ENCODE results near the gene SLC39A13.

DNA sequence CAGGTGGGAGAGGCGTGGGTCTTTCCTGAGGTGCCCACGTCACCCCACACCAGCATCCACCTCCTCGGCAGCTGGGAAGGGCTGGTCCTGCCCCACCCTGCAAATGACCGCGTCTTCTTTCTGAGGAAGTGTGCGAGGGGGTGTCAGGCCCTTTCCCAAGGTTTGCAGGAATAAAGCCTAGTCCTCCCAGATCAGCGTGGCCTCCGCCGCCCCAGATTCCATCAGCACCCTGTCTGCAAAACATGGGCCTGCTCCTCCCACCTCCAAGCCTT lies 14.4 kb upstream of the SLC39A13 start:
- TF ChIP-seq RFX5 (IDR thresholded peaks at IDR 0.05; ENCODE audit: low read depth, low read length) (no peak), POLR2A (IDR thresholded peaks at IDR 0.05; ENCODE audit: insufficient read depth in 1 of 2, low read depth in 2 of 2, low read length in 2 of 2) (no peak), CREB1 (IDR thresholded peaks at IDR 0.05) (no peak), CREB1 (CRISPR knock-in tag; IDR thresholded peaks at IDR 0.05) (no peak)
